Kidney epithelial cell (primary cell): Measurements from ENCODE around the gene MARCHF9. TPM values are rescaled to one million over a fixed set of nuclear protein-coding genes. Genes with fewer than 3 reads are reported as not detected.
"Not testable (repeated sequence)": the region's sequence is repeated elsewhere in the genome, so short reads cannot be mapped to it uniquely, and the experiment has no call there.

Source experiments
- DNase-seq: peaks from one replicate; pipeline ENCODE4 v3.0.0-alpha.2; 2010; ENCODE audit warnings: low read depth
- H3K27me3 ChIP-seq: 2 replicates; pipeline ENCODE4 v1.6.0; 2011; ENCODE audit warnings: low read length; ENCODE audit not compliant: control insufficient read depth, insufficient read depth
- H3K36me3 ChIP-seq: 2 replicates; pipeline ENCODE4 v1.5.1; 2011; ENCODE audit warnings: low read length; ENCODE audit not compliant: control insufficient read depth, insufficient read depth
- H3K4me3 ChIP-seq: 2 replicates; pipeline ENCODE4 v1.5.1; 2011; ENCODE audit warnings: low read depth, mild to moderate bottlenecking, control low read depth, low read length
- CTCF ChIP-seq: IDR thresholded peaks from 2 replicates; pipeline ENCODE4 v1.5.1; 2011; ENCODE audit warnings: mild to moderate bottlenecking, moderate library complexity, low read length, control low read depth, inconsistent platforms; ENCODE audit not compliant: insufficient read depth, poor library complexity, severe bottlenecking
- total RNA-seq: library from RNA; depleted of rRNA; stranded (reverse); fragments of >200 nt; gene quantifications from 2 replicates; pipeline ENCODE4 v1.2.3, GENCODE V29; 2015

The MARCHF9 gene
- 15.1 and 16.7 TPM in 2 replicates for total RNA-seq

- peak within 1 kb of the TSS; percentile 62 for H3K4me3 ChIP-seq
- no peaks in the 10 kb centered on the region for H3K27me3 ChIP-seq
- H3K36me3 ChIP-seq = peaks cover 3% of the 10 kb centered on the region
- DNase-seq = no peak
- no peak for TF ChIP-seq CTCF
These were observed at the start of gene MARCHF9 for GRCh38 chr12:57754411-57755193. Gene MARCHF9, plus strand, starts transcription at chr12:57755103. Its CDS starts 426 bp downstream, at chr12:57755529.

GRCh38 chr12:57707250-57707649 lies 47.7 kb upstream of the MARCHF9 start:
- TF ChIP-seq CTCF = no peak
- Histone ChIP-seq H3K4me3 (no peak overlapping the region), H3K36me3 (no peaks in the 10 kb centered on the region), H3K27me3 (no peaks in the 10 kb centered on the region)
- DNase-seq = no peak

- Histone ChIP-seq H3K27me3 (no peaks in the 10 kb centered on the region), H3K4me3 (no peak overlapping the region), H3K36me3 (no peaks in the 10 kb centered on the region)
- no peak for TF ChIP-seq CTCF
- no peak for DNase-seq
These were observed 46.6 kb upstream of the MARCHF9 start for GRCh38 chr12:57708296-57708695.

- H3K27me3 ChIP-seq = no peaks in the 10 kb centered on the region
- no peaks in the 10 kb centered on the region for H3K36me3 ChIP-seq
- H3K4me3 ChIP-seq = no peak overlapping the region
- no peak for DNase-seq
- no peak for TF ChIP-seq CTCF
These were observed 42.2 kb upstream of the MARCHF9 start for GRCh38 chr12:57712701-57713100.

GRCh38 chr12:57713209-57713608 lies 41.7 kb upstream of the MARCHF9 start:
- Histone ChIP-seq H3K27me3 (no peaks in the 10 kb centered on the region), H3K36me3 (no peaks in the 10 kb centered on the region), H3K4me3 (no peak overlapping the region)
- TF ChIP-seq CTCF = no peak
- DNase-seq = no peak

GRCh38 chr12:57715036-57715748 lies 39.7 kb upstream of the MARCHF9 start:
- DNase-seq, H3K27me3 ChIP-seq, H3K4me3 ChIP-seq, H3K36me3 ChIP-seq: not testable (repeated sequence)
